IMR-90 (cell line): ENCODE results near the gene RNF180. TPM values are rescaled to one million over a fixed set of nuclear protein-coding genes. Genes with fewer than 3 reads are reported as not detected.

Source experiments
- polyA plus RNA-seq, 3 experiments: library from polyadenylated mRNA; depleted of rRNA; stranded (reverse); fragments of >200 nt; gene quantifications; 2 replicates each; pipeline ENCODE4 v1.2.3, GENCODE V29; 2012; ENCODE audit warnings: low replicate concordance in 1 of 3
- total RNA-seq: library from RNA; depleted of rRNA; stranded (reverse); fragments of >200 nt; gene quantifications from 2 replicates; pipeline ENCODE4 v1.2.3, GENCODE V29; 2012; rRNA removed

Gene RNF180
- total and polyA plus RNA-seq, 2 of the 4 experiments (the other 2 are of a cell fraction): 0.02 to 0.36 TPM

Other genes starting within 250 kb of the RNF180 start
- not detected in 2 replicates for gene HTR1A, start 203.4 kb upstream of the RNF180 start, total RNA-seq
- not detected in 2 replicates for gene HTR1A, start 203.4 kb upstream of the RNF180 start, polyA plus RNA-seq (2012; rRNA removed)